Measurements from ENCODE around the gene CUL5.

DNA sequence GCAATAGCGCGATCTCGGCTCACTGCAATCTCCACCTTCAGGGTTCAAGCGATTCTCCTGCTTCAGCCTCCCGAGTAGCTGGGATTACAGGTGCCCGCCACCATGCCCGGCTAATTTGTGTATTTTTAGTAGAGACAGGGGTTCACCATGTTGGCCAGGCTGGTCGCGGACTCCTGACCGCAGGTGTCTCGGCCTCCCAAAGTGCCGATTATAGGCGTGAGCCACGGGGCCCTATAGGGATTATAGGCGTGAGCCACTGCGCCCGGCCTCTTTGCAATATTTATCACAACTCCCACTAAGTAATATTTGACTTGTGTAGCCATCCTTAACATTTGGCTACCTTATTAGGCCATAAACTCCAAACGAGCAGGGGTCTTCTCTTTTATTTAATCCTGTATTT is 879 bp upstream of the CUL5 start:
- TF ChIP-seq, protein P1, sequence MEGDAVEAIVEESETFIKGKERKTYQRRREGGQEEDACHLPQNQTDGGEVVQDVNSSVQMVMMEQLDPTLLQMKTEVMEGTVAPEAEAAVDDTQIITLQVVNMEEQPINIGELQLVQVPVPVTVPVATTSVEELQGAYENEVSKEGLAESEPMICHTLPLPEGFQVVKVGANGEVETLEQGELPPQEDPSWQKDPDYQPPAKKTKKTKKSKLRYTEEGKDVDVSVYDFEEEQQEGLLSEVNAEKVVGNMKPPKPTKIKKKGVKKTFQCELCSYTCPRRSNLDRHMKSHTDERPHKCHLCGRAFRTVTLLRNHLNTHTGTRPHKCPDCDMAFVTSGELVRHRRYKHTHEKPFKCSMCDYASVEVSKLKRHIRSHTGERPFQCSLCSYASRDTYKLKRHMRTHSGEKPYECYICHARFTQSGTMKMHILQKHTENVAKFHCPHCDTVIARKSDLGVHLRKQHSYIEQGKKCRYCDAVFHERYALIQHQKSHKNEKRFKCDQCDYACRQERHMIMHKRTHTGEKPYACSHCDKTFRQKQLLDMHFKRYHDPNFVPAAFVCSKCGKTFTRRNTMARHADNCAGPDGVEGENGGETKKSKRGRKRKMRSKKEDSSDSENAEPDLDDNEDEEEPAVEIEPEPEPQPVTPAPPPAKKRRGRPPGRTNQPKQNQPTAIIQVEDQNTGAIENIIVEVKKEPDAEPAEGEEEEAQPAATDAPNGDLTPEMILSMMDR (IDR thresholded peaks at IDR 0.05 in 4 of 5, conservative IDR thresholded peaks at IDR 0.05 in 1 of 5): no peak
- no peak for TF ChIP-seq POLR2A (IDR thresholded peaks at IDR 0.05)

All from gastrocnemius medialis (tissue), 4 donors.